A673 (cell line): ENCODE results near the gene SEMA3E. TPM values are rescaled to one million over a fixed set of nuclear protein-coding genes. Genes with fewer than 3 reads are reported as not detected.
"Not testable (repeated sequence)": the region's sequence is repeated elsewhere in the genome, so short reads cannot be mapped to it uniquely, and the experiment has no call there.

ENCODE experiments used
- BruUV-seq: library from RNA; stranded (reverse); fragments of 400-500 nt; replicated peaks from 2 replicates; lab custom pipeline; 2021; lab: Mats Ljungman, UMichigan
- CTCF ChIA-PET: fragments of 300-600 bp; sonication (Branson Sonifier 250); formaldehyde crosslinking; loops from one replicate; lab custom pipeline; 2022; ENCODE audit warnings: antibody characterized with exemption; lab: Charles Lee
- POLR2A ChIA-PET: fragments of 300-600 bp; sonication (Branson Sonifier 250); formaldehyde crosslinking; loops from one replicate; lab custom pipeline; 2022; ENCODE audit warnings: antibody characterized with exemption; ENCODE audit not compliant: low non-redundant PET; lab: Charles Lee
- DNase-seq: peaks from one replicate; pipeline ENCODE4 v3.0.0-alpha.2; 2015; ENCODE audit warnings: low spot score
- H3K27ac ChIP-seq: fragments of 200-600 bp; sonication (generic); 2 replicates; pipeline ENCODE4 v1.5.1; 2016; ENCODE audit warnings: mixed run types, low read depth, mild to moderate bottlenecking, mixed read lengths, antibody characterized with exemption, low read length; ENCODE audit not compliant: poor library complexity, severe bottlenecking
- H3K27me3 ChIP-seq: fragments of 200-600 bp; sonication (generic); replicated peaks from 2 replicates; pipeline ENCODE4 v1.6.1; 2017; ENCODE audit warnings: mixed run types, low read depth, mild to moderate bottlenecking, mixed read lengths, antibody characterized with exemption, low read length; ENCODE audit not compliant: insufficient read depth, poor library complexity
- H3K36me3 ChIP-seq: fragments of 200-600 bp; sonication (generic); 2 replicates; pipeline ENCODE4 v1.6.1; 2016; ENCODE audit warnings: mixed run types, mild to moderate bottlenecking, mixed read lengths, antibody characterized with exemption, low read length; ENCODE audit not compliant: insufficient read depth, poor library complexity, severe bottlenecking
- H3K4me1 ChIP-seq: fragments of 200-600 bp; sonication (generic); 2 replicates; pipeline ENCODE4 v1.6.1; 2017; ENCODE audit warnings: mixed run types, mild to moderate bottlenecking, mixed read lengths, antibody characterized with exemption, low read length; ENCODE audit not compliant: insufficient read depth, poor library complexity, severe bottlenecking
- H3K4me3 ChIP-seq: fragments of 200-600 bp; sonication (generic); 2 replicates; pipeline ENCODE4 v1.5.1; 2016; ENCODE audit warnings: low read depth, mixed run types, mild to moderate bottlenecking, mixed read lengths, low read length; ENCODE audit not compliant: poor library complexity, severe bottlenecking
- H3K9me3 ChIP-seq: fragments of 200-600 bp; sonication (generic); 2 replicates; pipeline ENCODE4 v1.6.1; 2016; ENCODE audit warnings: mixed run types, low read depth, mild to moderate bottlenecking, mixed read lengths, antibody characterized with exemption, low read length; ENCODE audit not compliant: poor library complexity, severe bottlenecking
- EZH2 ChIP-seq: fragments of 200-600 bp; sonication (generic); IDR thresholded peaks from 2 replicates; pipeline ENCODE4 v1.6.1; 2017; ENCODE audit warnings: borderline replicate concordance, low read depth, mild to moderate bottlenecking, mixed read lengths, antibody characterized with exemption, low read length; ENCODE audit not compliant: poor library complexity, severe bottlenecking
- intact Hi-C: fragments of 100-400 bp; cut with micrococcal nuclease; formaldehyde crosslinking; loops from one replicate; pipeline ENCODE4 v1.10.0; 2022; ENCODE audit not compliant: unreplicated experiment
- total RNA-seq: library from RNA; stranded (reverse); gene quantifications from 2 replicates; pipeline ENCODE4 v1.2.3, GENCODE V29; 2021
- TF ChIP-seq, protein P1 (sequence below): fragments of 300-800, 200-600 bp; sonication (generic); conservative IDR thresholded peaks from 2 replicates; pipeline ENCODE4 v1.5.1; 2017; ENCODE audit warnings: low read depth, mild to moderate bottlenecking, antibody characterized with exemption, low read length, moderate library complexity, mixed read lengths

Gene SEMA3E
- total RNA-seq, 1 experiment from 2014 or later, result not detected

DNA sequence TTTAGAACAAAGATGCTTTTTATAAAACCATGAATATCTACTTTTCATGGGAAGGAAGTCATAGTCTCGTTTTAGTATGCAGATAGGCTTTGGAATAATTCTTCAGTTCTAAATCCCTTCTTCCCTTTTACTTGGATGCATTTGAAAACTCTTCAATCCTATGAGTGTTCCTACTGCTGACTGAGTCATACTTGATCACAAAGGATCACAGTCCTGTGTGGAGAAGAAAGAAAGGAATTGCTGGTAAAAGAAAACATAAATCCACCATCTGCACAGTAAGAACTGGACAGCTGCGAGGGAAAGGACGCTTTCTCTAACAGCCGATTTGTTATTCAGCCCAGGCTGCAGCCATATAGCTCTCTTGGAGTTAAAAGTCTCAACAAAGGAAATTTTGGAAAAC, 209.9 kb downstream of the SEMA3E start:
- POLR2A ChIA-PET, result no interaction called here

DNA sequence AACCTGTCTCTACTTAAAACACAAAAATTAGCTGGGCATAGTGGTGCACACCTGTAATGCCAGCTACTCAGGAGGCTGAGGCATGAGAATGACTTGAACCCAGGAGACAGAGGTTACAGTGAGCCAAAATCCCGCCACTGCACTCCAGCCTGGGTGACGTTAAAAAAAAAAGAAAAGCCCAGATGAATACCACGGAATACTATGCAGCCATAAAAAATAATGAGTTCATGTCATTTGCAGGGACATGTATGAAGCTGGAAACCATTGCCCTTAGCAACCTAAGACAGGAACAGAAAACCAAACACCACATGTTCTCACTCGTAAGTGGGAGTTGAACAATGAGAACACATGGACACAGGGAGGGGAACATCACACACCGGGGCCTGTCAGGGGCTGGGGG, 218.7 kb downstream of the SEMA3E start:
- H3K4me3 ChIP-seq, result not testable (repeated sequence)

More for the DNA sequence above, 209.9 kb downstream of the SEMA3E start:
- intact Hi-C loops, result no loop called here
- no peaks in the 10 kb centered on the region for H3K4me1 ChIP-seq
- H3K9me3 ChIP-seq, result no peaks in the 10 kb centered on the region
- no TSS peak for BruUV-seq
- TF ChIP-seq, protein P1, sequence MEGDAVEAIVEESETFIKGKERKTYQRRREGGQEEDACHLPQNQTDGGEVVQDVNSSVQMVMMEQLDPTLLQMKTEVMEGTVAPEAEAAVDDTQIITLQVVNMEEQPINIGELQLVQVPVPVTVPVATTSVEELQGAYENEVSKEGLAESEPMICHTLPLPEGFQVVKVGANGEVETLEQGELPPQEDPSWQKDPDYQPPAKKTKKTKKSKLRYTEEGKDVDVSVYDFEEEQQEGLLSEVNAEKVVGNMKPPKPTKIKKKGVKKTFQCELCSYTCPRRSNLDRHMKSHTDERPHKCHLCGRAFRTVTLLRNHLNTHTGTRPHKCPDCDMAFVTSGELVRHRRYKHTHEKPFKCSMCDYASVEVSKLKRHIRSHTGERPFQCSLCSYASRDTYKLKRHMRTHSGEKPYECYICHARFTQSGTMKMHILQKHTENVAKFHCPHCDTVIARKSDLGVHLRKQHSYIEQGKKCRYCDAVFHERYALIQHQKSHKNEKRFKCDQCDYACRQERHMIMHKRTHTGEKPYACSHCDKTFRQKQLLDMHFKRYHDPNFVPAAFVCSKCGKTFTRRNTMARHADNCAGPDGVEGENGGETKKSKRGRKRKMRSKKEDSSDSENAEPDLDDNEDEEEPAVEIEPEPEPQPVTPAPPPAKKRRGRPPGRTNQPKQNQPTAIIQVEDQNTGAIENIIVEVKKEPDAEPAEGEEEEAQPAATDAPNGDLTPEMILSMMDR, result no peak
- no peak for TF ChIP-seq EZH2
- no peaks in the 10 kb centered on the region for H3K36me3 ChIP-seq
- H3K27ac ChIP-seq, result no peak overlapping the region
- no peak overlapping the region for H3K4me3 ChIP-seq
- CTCF ChIA-PET, result no interaction called here
- H3K27me3 ChIP-seq, result peaks cover 46% of the 10 kb centered on the region
- DNase-seq, result no peak

GRCh38 chr7:83429493-83429892, 219.4 kb downstream of the SEMA3E start:
- POLR2A ChIA-PET, result no interaction called here
- Histone ChIP-seq H3K9me3 (no peaks in the 10 kb centered on the region), H3K4me1 (no peaks in the 10 kb centered on the region), H3K4me3 (no peak overlapping the region), H3K36me3 (no peaks in the 10 kb centered on the region), H3K27ac (no peak overlapping the region), H3K27me3 (peaks cover 4% of the 10 kb centered on the region)
- intact Hi-C loops, result no loop called here
- CTCF ChIA-PET, result no interaction called here
- no peak for TF ChIP-seq EZH2
- TF ChIP-seq, protein P1, result no peak
- no TSS peak for BruUV-seq
- no peak for DNase-seq

More for the DNA sequence above, 218.7 kb downstream of the SEMA3E start:
- H3K27me3 ChIP-seq, CTCF ChIA-PET, H3K36me3 ChIP-seq, H3K4me1 ChIP-seq, H3K27ac ChIP-seq, H3K9me3 ChIP-seq, intact Hi-C loops, POLR2A ChIA-PET, DNase-seq, BruUV-seq: not testable (repeated sequence)

DNA sequence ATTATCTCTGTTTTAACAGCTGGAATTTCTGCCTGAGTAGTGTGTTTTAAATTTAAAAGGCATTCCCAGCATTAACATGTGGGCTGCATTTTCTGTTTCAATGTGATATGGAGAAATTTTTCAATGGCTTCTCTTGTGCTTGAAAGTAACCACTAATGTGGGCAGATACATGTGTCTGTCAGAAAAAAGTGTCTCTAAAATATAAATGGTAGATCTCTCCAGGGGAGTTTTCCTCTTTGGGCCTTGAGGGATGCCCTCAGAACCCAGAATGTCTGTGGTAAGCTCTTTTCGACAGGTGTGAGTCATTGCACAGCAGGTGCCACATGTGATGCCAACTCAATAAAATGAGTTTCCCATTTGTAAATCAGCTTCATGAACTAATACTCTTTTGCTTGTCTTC, 221.1 kb downstream of the SEMA3E start:
- no peak for TF ChIP-seq EZH2
- TF ChIP-seq, protein P1, result no peak
- Histone ChIP-seq H3K4me3 (no peak overlapping the region), H3K9me3 (no peaks in the 10 kb centered on the region), H3K4me1 (no peaks in the 10 kb centered on the region), H3K27ac (no peak overlapping the region), H3K27me3 (peaks cover 4% of the 10 kb centered on the region), H3K36me3 (no peaks in the 10 kb centered on the region)
- CTCF ChIA-PET, result no interaction called here
- DNase-seq, result peak; percentile 23
- intact Hi-C loops, result no loop called here
- no TSS peak for BruUV-seq
- POLR2A ChIA-PET, result no interaction called here
